Adrenal gland (tissue), 12 donors: ENCODE measurements around the gene POP7. TPM values are rescaled to one million over a fixed set of nuclear protein-coding genes. Genes with fewer than 3 reads are reported as not detected.
"Not testable (repeated sequence)": the region's sequence is repeated elsewhere in the genome, so short reads cannot be mapped to it uniquely, and the experiment has no call there.

Experiments
- DNase-seq, 7 donors: peaks; one replicate each; pipeline ENCODE4 v3.0.0-alpha.2; 2019 to 2020
- H3K27ac ChIP-seq, 5 donors: fragments of 200-600 bp; sonication (generic) in 4 of 5; 1 replicate in 3 of 5; 2 replicates in 2 of 5; pipeline versions ENCODE4 v1.5.1 to v1.8.0; 2016 to 2020; ENCODE audit warnings: mild to moderate bottlenecking in 1 of 5
- H3K27me3 ChIP-seq: fragments of 200-600 bp; 2 replicates; pipeline ENCODE4 v1.8.0; 2021
- H3K36me3 ChIP-seq, 2 donors: fragments of 200-600 bp; replicated peaks in 1 of 2; 1 replicate in 1 of 2; 2 replicates in 1 of 2; pipeline versions ENCODE4 v1.5.1 to v1.8.0; 2018 to 2022
- H3K4me1 ChIP-seq, 2 donors: fragments of 200-600 bp; replicated peaks in 1 of 2; 1 replicate in 1 of 2; 2 replicates in 1 of 2; pipeline versions ENCODE4 v1.5.1 to v1.8.0; 2018 to 2021
- H3K4me3 ChIP-seq, 4 donors: fragments of 200-600 bp; sonication (generic) in 3 of 4; one replicate each; pipeline ENCODE4 v1.5.1; 2016 to 2018
- H3K9me3 ChIP-seq, 3 donors: fragments of 200-600 bp; sonication (generic) in 1 of 3; replicated peaks in 1 of 3; 1 replicate in 2 of 3; 2 replicates in 1 of 3; pipeline versions ENCODE4 v1.5.1 to v1.8.0; 2016 to 2021
- CTCF ChIP-seq, 6 experiments: fragments of 450-650 bp in 4 of 6; fragments of 200-600 bp in 2 of 6; sonication (generic) in 1 of 6; IDR thresholded peaks; 1 replicate in 5 of 6; 2 replicates in 1 of 6; pipeline versions ENCODE4 v1.5.1 to v1.8.0; 2016 to 2021; ENCODE audit warnings: antibody characterized with exemption in 6 of 6, mild to moderate bottlenecking in 2 of 6, moderate library complexity in 1 of 6
- POLR2A ChIP-seq, 2 donors: fragments of 450-650 bp; IDR thresholded peaks; one replicate each; pipeline ENCODE4 v1.6.1; 2017; ENCODE audit warnings: antibody characterized with exemption in 2 of 2, mild to moderate bottlenecking in 2 of 2, moderate library complexity in 1 of 2
- WGBS, 4 donors: extraction: QIAGEN DNeasy Blood & Tissue Kit in 2 of 4; methylation state at CpG; one replicate each; pipeline versions ENCODE4 v1.1.5 to v1.1.7; 2013 to 2017; 5-methylcytosine and 5-hydroxymethylcytosine counted together
- intact Hi-C, 2 donors: fragments of 100-400 bp; cut with DNase I; formaldehyde crosslinking; loops; one replicate each; pipeline versions ENCODE4 v1.14.1 to v1.15.0; 2022 to 2023
- polyA plus RNA-seq, 3 donors: library from polyadenylated mRNA; stranded (reverse); fragments of 200-250 nt in 2 of 3; fragments of 350-450 nt in 1 of 3; fragmentation: Illumina TruSeq in 1 of 3; extraction: RNeasy Lipid Tissue Mini Kit (QIAGEN cat#74804) in 1 of 3; gene quantifications; one replicate each; pipeline ENCODE4 v1.2.3, GENCODE V29; 2013 to 2014
- total RNA-seq, 9 donors: library from RNA; depleted of rRNA in 4 of 9; stranded (reverse); fragments of >200 nt in 4 of 9; fragments of 120-200 nt in 1 of 9; fragmentation: NEBNext Ultra II Directional in 1 of 9; extraction: Animal tissue kit (Norgen Biotek cat#: 25700) in 1 of 9; gene quantifications; one replicate each; pipeline versions ENCODE4 v1.1.0 to v1.2.4, GENCODE V29; 2013 to 2023
- donor health status: healthy with polysubstance abuse.
- donor health status: Bipolar disorder and iron deficiency.
- donor health status: DM: yes; HTN: yes; CAD: no.
- donor health status: DM: no; HTN: no; CAD: no.
- donor health status: DM: no; HTN: no; CAD: no.
- donor health status: DM: yes; HTN: yes; CAD: no.

POP7 gene
- total and polyA plus RNA-seq, 12 donors, result 8.7 to 60.9 (median 34.2) TPM

DNA sequence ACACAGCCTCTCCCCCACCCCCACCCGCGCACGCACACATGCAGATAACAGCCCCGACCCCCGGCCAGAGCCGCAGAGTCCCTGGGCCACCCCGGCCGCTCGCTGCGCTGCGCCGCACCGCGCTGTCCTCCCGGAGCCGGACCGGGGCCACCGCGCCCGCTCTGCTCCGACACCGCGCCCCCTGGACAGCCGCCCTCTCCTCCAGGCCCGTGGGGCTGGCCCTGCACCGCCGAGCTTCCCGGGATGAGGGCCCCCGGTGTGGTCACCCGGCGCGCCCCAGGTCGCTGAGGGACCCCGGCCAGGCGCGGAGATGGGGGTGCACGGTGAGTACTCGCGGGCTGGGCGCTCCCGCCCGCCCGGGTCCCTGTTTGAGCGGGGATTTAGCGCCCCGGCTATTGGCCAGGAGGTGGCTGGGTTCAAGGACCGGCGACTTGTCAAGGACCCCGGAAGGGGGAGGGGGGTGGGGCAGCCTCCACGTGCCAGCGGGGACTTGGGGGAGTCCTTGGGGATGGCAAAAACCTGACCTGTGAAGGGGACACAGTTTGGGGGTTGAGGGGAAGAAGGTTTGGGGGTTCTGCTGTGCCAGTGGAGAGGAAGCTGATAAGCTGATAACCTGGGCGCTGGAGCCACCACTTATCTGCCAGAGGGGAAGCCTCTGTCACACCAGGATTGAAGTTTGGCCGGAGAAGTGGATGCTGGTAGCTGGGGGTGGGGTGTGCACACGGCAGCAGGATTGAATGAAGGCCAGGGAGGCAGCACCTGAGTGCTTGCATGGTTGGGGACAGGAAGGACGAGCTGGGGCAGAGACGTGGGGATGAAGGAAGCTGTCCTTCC, 15.0 kb downstream of the POP7 start:
- no peaks in the 10 kb centered on the region for H3K9me3 ChIP-seq
- no peak overlapping the region for H3K4me3 ChIP-seq
- TF ChIP-seq POLR2A (IDR thresholded peaks at IDR 0.05) (no peak), CTCF (IDR thresholded peaks at IDR 0.05) (no peak)
- H3K4me1 ChIP-seq, result peaks cover 4 to 13% of the 10 kb centered on the region in 2 donors
- WGBS, 4 donors, result 3 to 24% (median 8%) methylated on average over 3 to 56 of the region's 56 CpGs
- no peak overlapping the region for H3K27ac ChIP-seq
- peaks cover 14% of the 10 kb centered on the region for H3K27me3 ChIP-seq
- H3K36me3 ChIP-seq, result no peaks in the 10 kb centered on the region
- no peak for DNase-seq
- intact Hi-C loops, result no loop called here

DNA sequence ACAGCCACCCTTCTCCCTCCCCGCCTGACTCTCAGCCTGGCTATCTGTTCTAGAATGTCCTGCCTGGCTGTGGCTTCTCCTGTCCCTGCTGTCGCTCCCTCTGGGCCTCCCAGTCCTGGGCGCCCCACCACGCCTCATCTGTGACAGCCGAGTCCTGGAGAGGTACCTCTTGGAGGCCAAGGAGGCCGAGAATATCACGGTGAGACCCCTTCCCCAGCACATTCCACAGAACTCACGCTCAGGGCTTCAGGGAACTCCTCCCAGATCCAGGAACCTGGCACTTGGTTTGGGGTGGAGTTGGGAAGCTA, 15.5 kb downstream of the POP7 start:
- Histone ChIP-seq H3K4me1 (peaks cover 4 to 15% of the 10 kb centered on the region in 2 donors), H3K36me3 (no peaks in the 10 kb centered on the region), H3K4me3 (no peak overlapping the region), H3K9me3 (no peaks in the 10 kb centered on the region), H3K27me3 (peaks cover 14% of the 10 kb centered on the region), H3K27ac (no peak overlapping the region)
- no peak for TF ChIP-seq CTCF (IDR thresholded peaks at IDR 0.05)
- no peak for TF ChIP-seq POLR2A (IDR thresholded peaks at IDR 0.05)
- intact Hi-C loops, result no loop called here
- no peak for DNase-seq
- 71 to 92% (median 83%) methylated on average over 1 to 8 of the region's 8 CpGs; no CpG with 5 or more reads in 1 of the 4 donors for WGBS, 4 donors

DNA sequence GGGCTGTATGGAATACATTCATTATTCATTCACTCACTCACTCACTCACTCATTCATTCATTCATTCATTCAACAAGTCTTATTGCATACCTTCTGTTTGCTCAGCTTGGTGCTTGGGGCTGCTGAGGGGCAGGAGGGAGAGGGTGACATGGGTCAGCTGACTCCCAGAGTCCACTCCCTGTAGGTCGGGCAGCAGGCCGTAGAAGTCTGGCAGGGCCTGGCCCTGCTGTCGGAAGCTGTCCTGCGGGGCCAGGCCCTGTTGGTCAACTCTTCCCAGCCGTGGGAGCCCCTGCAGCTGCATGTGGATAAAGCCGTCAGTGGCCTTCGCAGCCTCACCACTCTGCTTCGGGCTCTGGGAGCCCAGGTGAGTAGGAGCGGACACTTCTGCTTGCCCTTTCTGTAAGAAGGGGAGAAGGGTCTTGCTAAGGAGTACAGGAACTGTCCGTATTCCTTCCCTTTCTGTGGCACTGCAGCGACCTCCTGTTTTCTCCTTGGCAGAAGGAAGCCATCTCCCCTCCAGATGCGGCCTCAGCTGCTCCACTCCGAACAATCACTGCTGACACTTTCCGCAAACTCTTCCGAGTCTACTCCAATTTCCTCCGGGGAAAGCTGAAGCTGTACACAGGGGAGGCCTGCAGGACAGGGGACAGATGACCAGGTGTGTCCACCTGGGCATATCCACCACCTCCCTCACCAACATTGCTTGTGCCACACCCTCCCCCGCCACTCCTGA, 16.7 kb downstream of the POP7 start:
- WGBS, 4 donors, result 81 to 89% (median 87%) methylated on average over 16 to 17 of the region's 17 CpGs
- Histone ChIP-seq H3K27ac (no peak overlapping the region), H3K36me3 (no peaks in the 10 kb centered on the region), H3K27me3 (peaks cover 14% of the 10 kb centered on the region), H3K4me3 (no peak overlapping the region), H3K4me1 (peaks cover 4 to 15% of the 10 kb centered on the region in 2 donors), H3K9me3 (no peaks in the 10 kb centered on the region)
- intact Hi-C loops, result no loop called here
- no peak for DNase-seq
- no peak for TF ChIP-seq CTCF (IDR thresholded peaks at IDR 0.05)
- TF ChIP-seq POLR2A (IDR thresholded peaks at IDR 0.05), result no peak

- no peak for TF ChIP-seq CTCF (IDR thresholded peaks at IDR 0.05)
- no peak for TF ChIP-seq POLR2A (IDR thresholded peaks at IDR 0.05)
- no peaks in the 10 kb centered on the region for H3K9me3 ChIP-seq
- DNase-seq, result no peak
- H3K27ac ChIP-seq, result no peak overlapping the region
- 64 to 82% (median 76%) methylated on average over 12 to 16 of the region's 16 CpGs for WGBS, 4 donors
- peaks cover 14% of the 10 kb centered on the region for H3K27me3 ChIP-seq
- intact Hi-C loops, result no loop called here
- no peak overlapping the region for H3K4me3 ChIP-seq
- peaks cover 4 to 15% of the 10 kb centered on the region in 2 donors for H3K4me1 ChIP-seq
- H3K36me3 ChIP-seq, result no peaks in the 10 kb centered on the region
Observed at GRCh38 chr7:100723732-100724275, 17.9 kb downstream of the POP7 start.

DNA sequence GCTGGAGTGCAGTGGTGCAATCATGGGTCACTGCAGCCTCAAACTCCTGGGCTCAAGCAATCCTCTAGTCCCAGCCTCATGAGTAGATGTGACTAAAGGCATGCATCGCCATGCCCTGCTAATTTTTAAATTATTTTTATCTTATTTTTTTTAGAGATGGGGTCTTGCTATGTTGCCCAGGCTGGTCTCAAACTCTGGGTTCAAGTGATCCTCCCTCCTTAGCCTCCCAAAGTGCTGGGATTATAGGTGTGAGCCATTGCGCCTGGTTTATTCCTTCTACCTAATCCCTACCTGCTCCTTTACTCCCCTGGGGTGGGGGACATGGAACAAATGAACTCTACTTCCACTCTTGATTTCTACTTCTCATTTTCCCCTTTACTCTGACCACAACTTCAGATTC, 18.4 kb downstream of the POP7 start:
- H3K4me3 ChIP-seq, H3K36me3 ChIP-seq, H3K27ac ChIP-seq, intact Hi-C loops, H3K9me3 ChIP-seq, DNase-seq: not testable (repeated sequence)
- Histone ChIP-seq H3K4me1 (peaks cover 4 to 15% of the 10 kb centered on the region in 2 donors), H3K27me3 (peaks cover 14% of the 10 kb centered on the region)
- 63 to 84% (median 76%) methylated on average over 2 of the region's 2 CpGs for WGBS, 4 donors
